Endothelial cell of umbilical vein (primary cell): ENCODE data around the gene FOLR2.

Experiments used
- CTCF ChIP-seq, 2 donors: IDR thresholded peaks; 1 replicate in 1 of 2; 2 replicates in 1 of 2; pipeline ENCODE4 v1.5.1; 2011; ENCODE audit warnings: low read length in 2 of 2, mild to moderate bottlenecking in 2 of 2, moderate library complexity in 2 of 2, control low read depth in 1 of 2, inconsistent platforms in 1 of 2, low read depth in 1 of 2; ENCODE audit not compliant: insufficient read depth in 1 of 2; ENCODE audit errors: extremely low read depth in 1 of 2
- EZH2 ChIP-seq: IDR thresholded peaks from 2 replicates; pipeline ENCODE4 v1.6.1; 2012; ENCODE audit warnings: borderline replicate concordance, low read depth, mild to moderate bottlenecking, moderate library complexity, low read length, inconsistent platforms; ENCODE audit not compliant: severe bottlenecking
- FOS ChIP-seq: IDR thresholded peaks from 2 replicates; pipeline ENCODE4 v1.6.1; 2011; ENCODE audit warnings: mild to moderate bottlenecking, low read length, moderate library complexity, borderline replicate concordance; ENCODE audit not compliant: insufficient read depth
- JUN ChIP-seq: IDR thresholded peaks from 2 replicates; pipeline ENCODE4 v1.6.1; 2011; ENCODE audit warnings: borderline replicate concordance, low read depth; ENCODE audit not compliant: insufficient read length, insufficient read depth
- MYC ChIP-seq: IDR thresholded peaks from one replicate; pipeline ENCODE4 v1.6.1; 2011; ENCODE audit warnings: mild to moderate bottlenecking, low read depth, low read length
- POLR2A ChIP-seq: IDR thresholded peaks from 2 replicates; pipeline ENCODE4 v1.6.1; 2012; ENCODE audit warnings: low read depth, mild to moderate bottlenecking, control low read depth, low read length
- POLR2AphosphoS5 ChIP-seq: IDR thresholded peaks from 2 replicates; pipeline ENCODE4 v1.6.1; 2012; ENCODE audit warnings: low read depth, mild to moderate bottlenecking, control low read depth, low read length, moderate library complexity; ENCODE audit not compliant: insufficient read depth

- no peak for TF ChIP-seq CTCF (IDR thresholded peaks at IDR 0.05; ENCODE audit: extremely low read depth in 1 of 2, insufficient read depth in 1 of 2, low read depth in 1 of 2, low read length in 2 of 2)
- TF ChIP-seq POLR2A: no peak
- TF ChIP-seq FOS: no peak
- TF ChIP-seq MYC: no peak
- TF ChIP-seq POLR2AphosphoS5: no peak
- no peak for TF ChIP-seq EZH2
- no peak for TF ChIP-seq JUN
Observed at GRCh38 chr11:72259490-72259889, 42.9 kb downstream of the FOLR2 start.
